ENCODE data around the gene AGK.

- TF ChIP-seq CTCF (IDR thresholded peaks at IDR 0.05) (no peak), ZFX (IDR thresholded peaks at IDR 0.05; ENCODE audit: borderline replicate concordance) (no peak)
These were observed 136.8 kb downstream of the AGK start for GRCh38 chr7:141688043-141688442.
